AML-193 (cell line): ENCODE results near the gene DEGS2.

Experiments
- DNase-seq, 2 experiments: peaks; one replicate each; lab custom pipeline; 2025; lab: John Stamatoyannopoulos, UW

The DEGS2 gene

GRCh38 chr14:100132161-100132902, 27.1 kb downstream of the DEGS2 start:
- no peak for DNase-seq

- no peak for DNase-seq
These were observed 28.3 kb downstream of the DEGS2 start for GRCh38 chr14:100131181-100131580.

GRCh38 chr14:100130521-100130920, 28.9 kb downstream of the DEGS2 start:
- DNase-seq, result no peak

DNA sequence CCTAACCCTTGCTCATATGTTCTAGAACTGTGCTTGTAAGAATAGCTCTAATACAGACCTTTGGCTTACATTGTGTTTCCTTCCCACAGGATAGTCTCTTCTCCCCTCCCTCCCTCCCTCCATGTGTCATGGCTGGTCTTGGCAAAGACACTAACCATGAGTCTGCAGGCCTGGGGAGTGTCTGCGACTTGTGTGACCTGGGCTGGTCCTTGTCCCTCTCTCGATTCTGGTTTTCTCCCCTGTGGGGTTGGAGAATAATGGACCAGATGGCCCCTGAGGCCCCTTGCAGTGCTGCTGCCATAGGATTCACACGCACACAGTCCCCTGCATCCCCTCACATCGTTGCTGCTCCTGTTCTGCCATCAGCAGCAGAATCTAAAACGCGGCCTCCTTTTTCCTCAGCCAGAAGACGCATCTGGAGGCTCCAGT, 30.3 kb downstream of the DEGS2 start:
- DNase-seq, result no peak

GRCh38 chr14:100128688-100129087, 30.8 kb downstream of the DEGS2 start:
- DNase-seq, result no peak

GRCh38 chr14:100127853-100128455, 31.5 kb downstream of the DEGS2 start:
- DNase-seq, result no peak

DNA sequence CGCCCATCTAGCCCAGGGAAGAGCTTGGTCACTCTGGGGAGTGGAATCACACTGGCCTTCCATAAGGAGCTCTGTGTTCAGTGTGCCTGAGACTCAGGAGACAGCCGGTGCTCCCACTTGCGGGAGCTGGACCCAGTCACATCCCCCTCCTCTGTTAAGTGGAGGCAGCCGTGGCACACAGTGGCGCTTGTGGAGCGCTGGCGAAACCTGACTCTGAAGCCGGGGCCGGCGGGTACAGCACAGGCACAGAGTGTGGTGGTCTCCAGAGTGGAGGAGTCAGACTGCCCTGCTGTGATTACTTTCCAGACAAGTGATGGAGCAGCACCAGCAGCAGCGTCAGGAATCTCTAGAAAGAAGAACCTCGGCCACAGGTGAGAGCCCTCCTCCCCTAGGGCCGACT, 33.0 kb downstream of the DEGS2 start:
- DNase-seq, result no peak

DNA sequence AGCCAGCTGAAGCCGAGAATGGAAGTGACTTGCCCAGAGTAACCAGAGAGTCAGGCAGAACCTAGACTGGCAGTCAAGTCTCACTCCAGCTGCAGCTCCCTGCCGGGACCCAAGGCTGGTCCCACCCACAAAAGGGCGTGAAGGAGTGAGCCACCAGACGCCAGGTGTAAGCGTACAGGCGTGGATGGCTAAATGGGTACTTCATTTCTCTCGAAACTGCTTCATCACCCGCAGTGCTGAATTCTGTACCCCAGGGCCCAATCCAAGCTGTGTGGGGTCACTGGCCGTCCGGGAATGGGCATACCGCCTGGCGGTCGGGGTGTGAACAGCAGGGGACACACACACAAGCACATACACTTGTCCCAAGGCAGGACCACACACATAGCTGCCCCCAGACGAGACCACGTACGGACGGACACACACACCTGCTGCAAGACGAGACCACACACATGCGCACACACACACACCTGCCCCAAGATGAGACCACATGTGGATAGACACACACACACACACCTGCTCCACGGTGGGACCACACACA, 34.8 kb downstream of the DEGS2 start:
- DNase-seq, result no peak

DNA sequence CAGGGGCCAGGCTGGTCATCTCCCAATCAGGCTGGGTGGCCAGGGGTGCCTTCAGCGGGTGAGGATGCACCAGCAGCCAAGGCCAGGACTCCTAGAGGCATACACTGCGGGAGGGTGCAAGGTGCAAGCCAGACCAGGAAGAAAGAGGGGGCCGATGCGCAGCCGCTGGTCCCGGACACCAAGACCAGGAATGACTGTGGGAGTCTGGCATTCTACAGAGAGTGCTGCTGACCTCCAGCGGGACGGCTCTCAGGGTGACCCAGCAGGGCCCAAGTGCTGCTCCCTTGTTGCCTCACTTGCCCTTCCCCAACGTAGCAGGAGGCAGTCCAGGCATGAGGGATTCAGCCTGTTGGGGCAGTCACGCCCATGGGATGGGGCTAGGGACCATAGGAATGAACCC, 35.8 kb downstream of the DEGS2 start:
- no peak for DNase-seq

GRCh38 chr14:100122481-100123223, 36.8 kb downstream of the DEGS2 start:
- no peak for DNase-seq

GRCh38 chr14:100121643-100122480, 37.6 kb downstream of the DEGS2 start:
- no peak for DNase-seq

- no peak for DNase-seq
These were observed 38.7 kb downstream of the DEGS2 start for GRCh38 chr14:100120522-100121269.

DNA sequence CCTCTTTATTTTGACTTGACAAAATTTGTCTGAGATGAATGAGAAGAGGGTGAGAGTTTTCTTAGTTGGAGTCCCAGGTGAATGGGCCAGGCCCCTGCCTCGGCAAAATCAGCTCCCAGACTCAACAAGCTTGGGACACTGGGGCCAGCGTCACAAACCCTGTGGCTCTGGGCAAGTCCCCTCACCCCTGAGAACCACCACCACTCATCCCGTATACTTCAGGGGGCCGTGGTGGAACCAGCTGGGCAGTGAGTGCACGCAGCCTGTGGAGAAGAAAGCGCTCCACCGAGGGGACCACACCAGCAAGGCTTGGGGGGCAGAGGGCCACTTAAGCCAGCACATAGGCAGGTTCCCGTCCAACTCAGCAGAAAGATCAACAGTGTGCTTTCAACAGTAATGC, 40.2 kb downstream of the DEGS2 start:
- DNase-seq, result no peak

DNA sequence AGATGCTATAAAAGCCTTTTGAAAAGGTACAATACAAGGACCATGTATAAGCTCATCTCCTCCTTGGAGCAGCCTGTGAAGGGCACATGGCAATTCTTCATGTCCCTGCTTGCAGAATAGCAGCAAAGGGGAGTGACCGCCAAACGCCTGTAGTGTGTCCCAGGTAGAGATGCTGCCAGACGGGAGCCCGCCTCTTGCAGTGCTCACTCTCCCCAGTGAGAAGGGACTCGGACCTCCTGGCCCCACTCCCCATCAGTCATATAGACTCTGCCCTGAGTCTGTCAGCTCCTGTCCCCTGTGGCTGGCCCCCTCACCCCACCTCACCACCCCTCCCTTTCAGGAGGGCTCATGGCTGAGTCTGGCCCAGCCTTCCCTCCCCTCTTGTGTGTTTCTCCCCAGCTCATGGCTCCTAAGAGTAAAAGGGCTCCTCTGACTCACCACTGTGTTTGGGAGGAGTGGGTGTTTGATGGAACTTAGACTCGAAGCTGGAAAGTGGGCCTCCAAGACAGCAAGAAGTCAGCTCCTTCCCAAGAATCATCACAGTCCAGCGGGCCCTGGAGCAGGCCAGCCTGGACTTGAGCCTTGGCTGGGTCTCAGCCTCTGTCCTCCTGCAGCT, 40.9 kb downstream of the DEGS2 start:
- no peak for DNase-seq

- no peak for DNase-seq
These were observed 41.6 kb downstream of the DEGS2 start for GRCh38 chr14:100117633-100118395.

- DNase-seq, result no peak
These were observed 42.4 kb downstream of the DEGS2 start for GRCh38 chr14:100117026-100117425.

DNA sequence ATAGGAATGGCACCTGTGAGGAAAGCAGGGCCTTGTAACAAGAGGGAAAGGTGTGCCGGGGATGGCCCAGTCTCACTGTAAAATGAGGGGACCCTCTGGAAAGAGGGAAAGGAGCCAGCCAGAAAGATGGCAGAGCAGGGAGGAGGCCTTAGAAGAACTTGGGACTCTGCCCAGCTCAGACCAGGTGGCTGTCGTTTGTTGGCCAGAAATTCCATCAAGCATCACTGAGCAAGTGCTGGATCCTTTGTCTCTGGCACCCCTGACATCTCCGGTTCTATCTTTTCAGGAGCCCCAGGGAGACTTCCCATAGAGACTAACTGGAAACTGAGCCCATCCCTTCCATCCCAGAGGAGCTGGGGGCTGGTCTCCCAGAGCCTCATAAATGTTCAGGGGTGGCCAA, 43.3 kb downstream of the DEGS2 start:
- DNase-seq, result no peak

DNA sequence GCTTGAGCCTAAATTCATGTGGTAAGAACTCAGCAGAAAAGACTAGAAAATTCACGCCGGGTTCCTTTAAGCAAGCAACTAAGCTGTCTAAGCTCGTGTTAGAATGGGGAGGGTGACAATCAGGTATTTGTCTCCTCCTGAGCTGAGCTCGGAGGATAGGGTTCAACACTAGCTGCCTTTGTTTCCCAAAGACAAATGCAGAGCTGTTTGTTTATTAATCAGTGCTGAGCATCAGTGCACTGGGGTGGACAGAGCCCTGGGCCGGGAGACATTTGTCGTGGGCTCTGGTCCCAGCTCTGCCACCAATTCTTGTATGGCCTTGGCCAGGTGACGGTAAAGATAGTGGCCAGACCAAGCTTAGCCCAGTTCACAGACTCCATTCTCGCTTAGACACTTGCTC, 43.7 kb downstream of the DEGS2 start:
- DNase-seq, result no peak

- no peak for DNase-seq
These were observed 44.2 kb downstream of the DEGS2 start for GRCh38 chr14:100115236-100115635.
